Esophagus (tissue), 2 donors: ENCODE measurements around the gene GMIP. TPM values are rescaled to one million over a fixed set of nuclear protein-coding genes. Genes with fewer than 3 reads are reported as not detected.

ENCODE experiments used
- H3K27ac ChIP-seq, 2 donors: one replicate each; pipeline ENCODE4 v1.5.1; 2013; ENCODE audit warnings: low read depth in 2 of 2, mild to moderate bottlenecking in 2 of 2, inconsistent platforms in 1 of 2, low read length in 1 of 2, moderate library complexity in 1 of 2
- H3K27me3 ChIP-seq, 2 donors: one replicate each; pipeline ENCODE4 v1.6.1; 2013; ENCODE audit warnings: low read length in 2 of 2, control low read depth in 1 of 2, mild to moderate bottlenecking in 1 of 2; ENCODE audit not compliant: insufficient read depth in 2 of 2, control insufficient read depth in 1 of 2
- H3K36me3 ChIP-seq, 2 donors: one replicate each; pipeline ENCODE4 v1.6.1; 2013; ENCODE audit warnings: low read length in 1 of 2; ENCODE audit not compliant: control insufficient read depth in 2 of 2, insufficient read depth in 2 of 2
- H3K4me1 ChIP-seq, 2 donors: one replicate each; pipeline ENCODE4 v1.6.1; 2013; ENCODE audit warnings: low read length in 1 of 2; ENCODE audit not compliant: control insufficient read depth in 2 of 2, insufficient read depth in 2 of 2
- H3K4me3 ChIP-seq, 2 donors: one replicate each; pipeline ENCODE4 v1.5.1; 2013; ENCODE audit warnings: low read length in 2 of 2, mild to moderate bottlenecking in 2 of 2, low read depth in 1 of 2, moderate library complexity in 1 of 2
- H3K9me3 ChIP-seq, 2 donors: one replicate each; pipeline ENCODE4 v1.6.1; 2013; ENCODE audit warnings: mild to moderate bottlenecking in 2 of 2, low read depth in 1 of 2, low read length in 1 of 2, moderate library complexity in 1 of 2; ENCODE audit not compliant: control insufficient read depth in 2 of 2, insufficient read depth in 1 of 2
- WGBS, 2 donors: extraction: QIAGEN DNeasy Blood & Tissue Kit; methylation state at CpG; one replicate each; pipeline ENCODE4 v1.1.7; 2013; 5-methylcytosine and 5-hydroxymethylcytosine counted together
- polyA plus RNA-seq, 2 donors: library from polyadenylated mRNA; stranded (reverse); fragments of 200-250 nt; gene quantifications; one replicate each; pipeline ENCODE4 v1.2.3, GENCODE V29; 2013
- donor health status: healthy with polysubstance abuse.
- donor health status: Bipolar disorder and iron deficiency.

GMIP gene
- polyA plus RNA-seq, 2 donors: 6.3 to 10.5 TPM

- Histone ChIP-seq H3K4me1 (peaks cover 4 to 17% of the 10 kb centered on the region in 2 donors), H3K27ac (no peak overlapping the region), H3K9me3 (no peaks in the 10 kb centered on the region), H3K4me3 (no peak overlapping the region), H3K27me3 (no peaks in the 10 kb centered on the region), H3K36me3 (peaks cover 0 to 24% of the 10 kb centered on the region in 2 donors)
- WGBS, 2 donors: 84% methylated on average over 10 of the region's 10 CpGs
Measured at GRCh38 chr19:19661141-19661674, 17.8 kb upstream of the GMIP start.

GRCh38 chr19:19659646-19660245, 16.3 kb upstream of the GMIP start:
- WGBS, 2 donors: 81 to 82% methylated on average over 17 of the region's 17 CpGs
- Histone ChIP-seq H3K4me3 (no peak overlapping the region), H3K27me3 (no peaks in the 10 kb centered on the region), H3K27ac (peak overlapping the region in 1 of 2 donors; percentile 24), H3K4me1 (peaks cover 4 to 17% of the 10 kb centered on the region in 2 donors), H3K36me3 (peaks cover 11 to 38% of the 10 kb centered on the region in 2 donors), H3K9me3 (no peaks in the 10 kb centered on the region)

- Histone ChIP-seq H3K27ac (no peak overlapping the region), H3K36me3 (peaks cover 23 to 60% of the 10 kb centered on the region in 2 donors), H3K4me3 (no peak overlapping the region), H3K27me3 (no peaks in the 10 kb centered on the region), H3K9me3 (no peaks in the 10 kb centered on the region), H3K4me1 (peaks cover 3 to 16% of the 10 kb centered on the region in 2 donors)
- WGBS, 2 donors: 71 to 72% methylated on average over 10 of the region's 10 CpGs
Measured at GRCh38 chr19:19657397-19657783, 13.9 kb upstream of the GMIP start.

GRCh38 chr19:19656451-19657396, 13.3 kb upstream of the GMIP start:
- WGBS, 2 donors: 94 to 95% methylated on average over 33 of the region's 33 CpGs
- H3K36me3 ChIP-seq: peaks cover 28 to 66% of the 10 kb centered on the region in 2 donors
- peaks cover 0 to 13% of the 10 kb centered on the region in 2 donors for H3K4me1 ChIP-seq
- no peak overlapping the region for H3K27ac ChIP-seq
- H3K27me3 ChIP-seq: no peaks in the 10 kb centered on the region
- H3K4me3 ChIP-seq: no peak overlapping the region
- H3K9me3 ChIP-seq: no peaks in the 10 kb centered on the region

GRCh38 chr19:19655641-19656343, 12.3 kb upstream of the GMIP start:
- Histone ChIP-seq H3K9me3 (no peaks in the 10 kb centered on the region), H3K27me3 (no peaks in the 10 kb centered on the region), H3K4me3 (no peak overlapping the region), H3K4me1 (peaks cover 0 to 11% of the 10 kb centered on the region in 2 donors), H3K27ac (no peak overlapping the region), H3K36me3 (peaks cover 33 to 72% of the 10 kb centered on the region in 2 donors)
- 92 to 93% methylated on average over 27 of the region's 27 CpGs for WGBS, 2 donors

GRCh38 chr19:19655051-19655594, 11.7 kb upstream of the GMIP start:
- no peaks in the 10 kb centered on the region for H3K9me3 ChIP-seq
- H3K4me3 ChIP-seq: no peak overlapping the region
- peaks cover 0 to 9% of the 10 kb centered on the region in 2 donors for H3K4me1 ChIP-seq
- H3K36me3 ChIP-seq: peaks cover 38 to 78% of the 10 kb centered on the region in 2 donors
- WGBS, 2 donors: 94 to 95% methylated on average over 22 of the region's 22 CpGs
- H3K27me3 ChIP-seq: no peaks in the 10 kb centered on the region
- H3K27ac ChIP-seq: no peak overlapping the region

- WGBS, 2 donors: 93 to 96% methylated on average over 15 of the region's 15 CpGs
- H3K27ac ChIP-seq: no peak overlapping the region
- no peaks in the 10 kb centered on the region for H3K9me3 ChIP-seq
- no peak overlapping the region for H3K4me3 ChIP-seq
- H3K27me3 ChIP-seq: no peaks in the 10 kb centered on the region
- peaks cover 39 to 81% of the 10 kb centered on the region in 2 donors for H3K36me3 ChIP-seq
- H3K4me1 ChIP-seq: peaks cover 0 to 3% of the 10 kb centered on the region in 2 donors
Measured at GRCh38 chr19:19654441-19654840, 11.0 kb upstream of the GMIP start.

GRCh38 chr19:19653597-19654147, 10.2 kb upstream of the GMIP start:
- peaks cover 39 to 84% of the 10 kb centered on the region in 2 donors for H3K36me3 ChIP-seq
- no peaks in the 10 kb centered on the region for H3K9me3 ChIP-seq
- no peak overlapping the region for H3K4me3 ChIP-seq
- no peaks in the 10 kb centered on the region for H3K27me3 ChIP-seq
- 94 to 95% methylated on average over 23 of the region's 23 CpGs for WGBS, 2 donors
- H3K4me1 ChIP-seq: peaks cover 0 to 2% of the 10 kb centered on the region in 2 donors
- H3K27ac ChIP-seq: no peak overlapping the region
